CD4-positive, alpha-beta T cell (primary cell): Measurements from ENCODE around the gene ESCO1. TPM values are rescaled to one million over a fixed set of nuclear protein-coding genes. Genes with fewer than 3 reads are reported as not detected.

ENCODE experiments used
- ATAC-seq: fragments of 200-7000 bp; cut with Tn5 transposase; one replicate; pipeline ENCODE4 v1.10.0; 2022; ENCODE audit warnings: mild to moderate bottlenecking; ENCODE audit not compliant: poor library complexity
- CTCF ChIA-PET: fragments of 350-600 bp; sonication (Branson Sonifier 250); formaldehyde crosslinking; loops from one replicate; lab custom pipeline; 2021; ENCODE audit warnings: antibody characterized with exemption, inconsistent platforms; lab: Charles Lee
- POLR2A ChIA-PET: fragments of 350-600 bp; sonication (Branson Sonifier 250); formaldehyde crosslinking; loops from one replicate; lab custom pipeline; 2021; ENCODE audit warnings: antibody characterized with exemption, inconsistent platforms; lab: Charles Lee
- DNase-seq, 14 experiments: peaks; one replicate each; pipeline ENCODE4 v3.0.0-alpha.2; 2013 to 2020; ENCODE audit warnings: mixed read lengths in 2 of 14
- H3K27ac ChIP-seq, 2 donors: one replicate each; pipeline versions ENCODE4 v1.5.1 to v1.7.0; 2013; ENCODE audit warnings: low read length in 2 of 2, low read depth in 1 of 2, mild to moderate bottlenecking in 1 of 2
- H3K27me3 ChIP-seq, 2 experiments: 1 replicate in 1 of 2; 2 replicates in 1 of 2; pipeline versions ENCODE4 v1.6.1 to v1.7.0; 2013; ENCODE audit warnings: low read length in 2 of 2, control low read depth in 1 of 2, mild to moderate bottlenecking in 1 of 2, moderate library complexity in 1 of 2; ENCODE audit not compliant: insufficient read depth in 2 of 2, control insufficient read depth in 1 of 2
- H3K36me3 ChIP-seq: one replicate; pipeline ENCODE4 v1.6.1; 2013; ENCODE audit warnings: low read length, control low read depth; ENCODE audit not compliant: insufficient read depth
- H3K4me1 ChIP-seq: one replicate; pipeline ENCODE4 v1.6.1; 2013; ENCODE audit warnings: low read length, control low read depth; ENCODE audit not compliant: insufficient read depth
- H3K4me3 ChIP-seq: one replicate; pipeline ENCODE4 v1.5.1; 2013; ENCODE audit warnings: mild to moderate bottlenecking, low read length, moderate library complexity
- H3K9me3 ChIP-seq, 2 experiments: 1 replicate in 1 of 2; 2 replicates in 1 of 2; pipeline versions ENCODE4 v1.6.1 to v1.7.0; 2013; ENCODE audit warnings: low read length in 2 of 2, mild to moderate bottlenecking in 2 of 2, control low read depth in 1 of 2, moderate library complexity in 1 of 2; ENCODE audit not compliant: control insufficient read depth in 1 of 2, insufficient read depth in 1 of 2
- H3K27ac Mint-ChIP-seq: one replicate; pipeline ENCODE4 v1.8.0; 2020; ENCODE audit warnings: mixed read lengths
- H3K27me3 Mint-ChIP-seq: one replicate; pipeline ENCODE4 v1.8.0; 2021; ENCODE audit warnings: mixed read lengths
- H3K36me3 Mint-ChIP-seq: one replicate; pipeline ENCODE4 v1.8.0; 2021; ENCODE audit warnings: low read depth, mixed read lengths
- H3K4me1 Mint-ChIP-seq: one replicate; pipeline ENCODE4 v1.8.0; 2021; ENCODE audit warnings: low read depth, mixed read lengths
- H3K4me3 Mint-ChIP-seq: one replicate; pipeline ENCODE4 v1.8.0; 2020; ENCODE audit warnings: mild to moderate bottlenecking, mixed read lengths
- H3K9me3 Mint-ChIP-seq: one replicate; pipeline ENCODE4 v1.8.0; 2020; ENCODE audit warnings: mixed read lengths
- CTCF ChIP-seq: fragments of 200-600 bp; IDR thresholded peaks from one replicate; pipeline ENCODE4 v1.8.0; 2022; ENCODE audit warnings: antibody characterized with exemption, mild to moderate bottlenecking
- intact Hi-C, 2 experiments: fragments of 100-400 bp; cut with DNase I in 1 of 2; cut with micrococcal nuclease in 1 of 2; formaldehyde crosslinking; loops; one replicate each; pipeline versions ENCODE4 v1.15.1 to v1.9.0; 2023 to 2025; cut with DNase I, micrococcal nuclease
- total RNA-seq, 174 experiments: library from RNA in 2 of 174; stranded (reverse) in 2 of 174; gene quantifications; one replicate each; pipeline ENCODE4 v1.2.3 and lab custom pipeline; 2021 to 2026

Gene ESCO1
- total RNA-seq, 2 experiments from 2014 or later = 31.7 to 32.8 TPM

GRCh38 chr18:21522530-21522929, 78.0 kb downstream of the ESCO1 start:
- Mint-ChIP-seq H3K36me3 (peaks cover 74% of the 10 kb centered on the region), H3K27ac (peak overlapping the region; percentile 5), H3K4me1 (no peaks in the 10 kb centered on the region), H3K9me3 (no peaks in the 10 kb centered on the region), H3K4me3 (no peak overlapping the region), H3K27me3 (no peaks in the 10 kb centered on the region)
- no peaks in the 10 kb centered on the region for H3K27me3 ChIP-seq
- no peaks in the 10 kb centered on the region for H3K4me1 ChIP-seq
- no peak for ATAC-seq
- POLR2A ChIA-PET = no interaction called here
- CTCF ChIA-PET = no interaction called here
- no peak overlapping the region for H3K4me3 ChIP-seq
- H3K27ac ChIP-seq = no peak overlapping the region
- DNase-seq = no peak
- intact Hi-C loops = no loop called here
- no peaks in the 10 kb centered on the region for H3K9me3 ChIP-seq
- H3K36me3 ChIP-seq = peaks cover 28% of the 10 kb centered on the region
- TF ChIP-seq CTCF = no peak

GRCh38 chr18:21513741-21514140, 86.8 kb downstream of the ESCO1 start:
- ChIA-PET POLR2A (no interaction called here), CTCF (no interaction called here)
- Mint-ChIP-seq H3K4me1 (no peaks in the 10 kb centered on the region), H3K27me3 (no peaks in the 10 kb centered on the region), H3K27ac (no peak overlapping the region), H3K36me3 (peaks cover 31% of the 10 kb centered on the region), H3K4me3 (no peak overlapping the region), H3K9me3 (peaks cover 4% of the 10 kb centered on the region)
- no peaks in the 10 kb centered on the region for H3K9me3 ChIP-seq
- DNase-seq = no peak
- H3K27me3 ChIP-seq = no peaks in the 10 kb centered on the region
- intact Hi-C loops = no loop called here
- TF ChIP-seq CTCF = no peak
- no peak for ATAC-seq
- no peaks in the 10 kb centered on the region for H3K4me1 ChIP-seq
- no peak overlapping the region for H3K4me3 ChIP-seq
- H3K27ac ChIP-seq = no peak overlapping the region
- H3K36me3 ChIP-seq = peaks cover 7% of the 10 kb centered on the region

- H3K9me3 Mint-ChIP-seq = peaks cover 4% of the 10 kb centered on the region
- no peak for TF ChIP-seq CTCF
- ATAC-seq = no peak
Observed at GRCh38 chr18:21513292-21513691, 87.2 kb downstream of the ESCO1 start.

More at GRCh38 chr18:21513292-21513691, 87.2 kb downstream of the ESCO1 start:
- Histone ChIP-seq H3K27me3 (no peaks in the 10 kb centered on the region), H3K27ac (no peak overlapping the region), H3K36me3 (peaks cover 7% of the 10 kb centered on the region), H3K4me3 (no peak overlapping the region), H3K4me1 (no peaks in the 10 kb centered on the region), H3K9me3 (no peaks in the 10 kb centered on the region)
- POLR2A ChIA-PET = no interaction called here
- intact Hi-C loops = no loop called here
- Mint-ChIP-seq H3K27me3 (no peaks in the 10 kb centered on the region), H3K27ac (no peak overlapping the region), H3K4me1 (no peaks in the 10 kb centered on the region), H3K4me3 (no peak overlapping the region), H3K36me3 (peaks cover 30% of the 10 kb centered on the region)
- CTCF ChIA-PET = no interaction called here
- DNase-seq = no peak
